ENCODE measurements around the gene ADSL. TPM values are rescaled to one million over a fixed set of nuclear protein-coding genes. Genes with fewer than 3 reads are reported as not detected.
A peak's percentile ranks its signal among the peaks of the same experiment; 100 is the strongest.
"Not testable (repeated sequence)": the region's sequence is repeated elsewhere in the genome, so short reads cannot be mapped to it uniquely, and the experiment has no call there.

Gene ADSL
- total RNA-seq, 1 experiment from 2014 or later: 112 TPM

DNA sequence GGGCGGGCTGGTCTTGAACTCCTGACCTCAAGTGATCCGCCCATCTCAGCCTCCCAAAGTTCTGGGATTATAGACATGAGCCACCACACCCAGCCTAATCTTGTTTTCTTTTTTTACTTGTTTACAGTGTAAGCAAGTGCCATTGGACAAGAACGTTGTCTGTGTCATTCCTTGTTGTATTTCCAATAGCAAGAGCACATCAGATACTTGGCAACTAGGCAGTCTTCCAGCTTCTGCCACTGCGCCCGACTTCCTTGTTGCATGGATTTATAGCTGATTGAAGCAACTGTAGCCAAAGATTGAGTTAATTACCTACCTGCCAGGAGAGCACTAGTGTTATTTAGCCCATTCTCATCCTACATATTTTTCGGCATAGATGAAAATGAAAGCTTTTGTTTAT, 21.0 kb downstream of the ADSL start:
- DNase-seq (ENCODE audit: low spot score): no peak

GRCh38 chr22:40368016-40368415, 21.7 kb downstream of the ADSL start:
- DNase-seq (ENCODE audit: low spot score): no peak

- DNase-seq (ENCODE audit: low spot score): no peak
These were observed 22.5 kb downstream of the ADSL start for GRCh38 chr22:40368836-40369235.

DNA sequence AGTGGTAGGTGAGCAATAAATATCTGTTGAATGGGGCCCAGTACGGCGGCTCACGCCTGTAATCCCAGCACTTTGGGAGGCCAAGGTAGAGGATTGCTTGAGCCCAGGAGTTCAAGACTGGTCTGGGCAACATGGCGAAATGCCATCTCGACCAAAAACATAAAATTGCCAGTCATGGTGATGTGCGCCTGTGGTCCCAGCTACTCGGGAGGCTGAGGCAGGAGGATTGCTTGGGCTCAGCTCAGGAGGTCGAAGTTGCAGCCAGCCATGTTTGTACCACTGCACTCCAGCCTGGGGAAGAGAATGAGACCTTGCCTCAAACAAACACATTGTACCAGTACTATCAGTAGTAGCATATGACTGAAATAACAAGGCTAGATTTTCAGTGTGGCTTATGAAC, 28.3 kb downstream of the ADSL start:
- DNase-seq (ENCODE audit: low spot score): no peak

- DNase-seq (ENCODE audit: low spot score): no peak
These were observed 29.8 kb downstream of the ADSL start for GRCh38 chr22:40376149-40376548.

DNA sequence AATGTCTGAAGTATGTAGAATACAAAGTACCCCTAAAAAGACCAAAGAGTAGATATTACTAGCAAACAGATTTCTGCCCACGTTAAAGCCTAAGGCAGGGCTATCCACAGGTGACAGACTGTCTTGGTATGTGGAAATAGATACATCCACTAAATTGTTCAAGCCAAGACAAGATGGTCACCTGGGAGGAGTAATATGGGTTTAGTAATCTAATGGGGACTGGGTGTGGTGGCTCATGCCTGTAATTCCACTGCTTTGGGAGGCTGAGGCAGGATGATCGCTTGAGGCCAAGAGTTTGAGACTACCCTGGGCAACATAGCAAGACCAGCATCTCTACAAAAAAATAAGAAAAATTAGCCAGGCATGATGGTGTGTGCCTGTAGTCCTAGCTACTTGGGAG, 31.6 kb downstream of the ADSL start:
- DNase-seq (ENCODE audit: low spot score): no peak

DNA sequence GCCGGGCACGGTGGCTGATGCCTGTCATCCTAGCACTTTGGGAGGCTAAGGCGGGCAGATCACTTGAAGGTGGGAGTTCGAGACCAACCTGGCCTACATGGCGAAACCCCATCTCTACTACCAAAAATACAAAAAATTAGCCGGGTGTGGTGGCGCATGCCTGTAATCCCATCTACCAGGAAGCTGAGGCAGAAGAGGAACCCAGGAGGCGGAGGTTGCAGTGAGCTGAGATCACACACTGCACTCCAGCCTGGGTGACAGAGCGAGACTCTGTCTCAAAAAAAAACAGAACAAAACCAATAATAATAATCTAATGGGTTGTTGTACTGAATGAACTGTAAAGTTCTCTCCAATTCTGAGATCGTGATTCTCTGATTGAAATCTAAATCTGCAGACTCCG, 32.1 kb downstream of the ADSL start:
- not testable (repeated sequence) for DNase-seq (ENCODE audit: low spot score)

DNA sequence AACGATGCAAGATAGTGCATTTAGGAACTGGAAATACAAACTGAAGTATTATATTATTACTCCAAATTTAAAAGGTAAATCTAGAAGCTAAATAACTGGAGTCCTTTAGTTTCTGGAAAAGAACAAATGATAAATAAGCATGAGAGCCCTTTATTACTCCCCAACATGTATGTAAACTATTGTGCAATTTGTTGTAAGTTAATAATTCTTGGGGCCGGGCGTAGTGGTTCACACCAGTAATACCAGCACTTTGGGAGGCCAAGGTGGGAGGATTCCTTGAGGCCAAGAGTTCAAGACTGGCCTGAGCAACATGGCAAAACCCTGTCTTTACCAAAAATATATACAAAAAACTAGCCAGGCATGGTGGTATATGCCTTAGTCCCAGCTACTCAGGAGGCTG, 35.2 kb downstream of the ADSL start:
- DNase-seq (ENCODE audit: low spot score): no peak

GRCh38 chr22:40383905-40384304, 37.6 kb downstream of the ADSL start:
- DNase-seq (ENCODE audit: low spot score): peak; percentile 29

DNA sequence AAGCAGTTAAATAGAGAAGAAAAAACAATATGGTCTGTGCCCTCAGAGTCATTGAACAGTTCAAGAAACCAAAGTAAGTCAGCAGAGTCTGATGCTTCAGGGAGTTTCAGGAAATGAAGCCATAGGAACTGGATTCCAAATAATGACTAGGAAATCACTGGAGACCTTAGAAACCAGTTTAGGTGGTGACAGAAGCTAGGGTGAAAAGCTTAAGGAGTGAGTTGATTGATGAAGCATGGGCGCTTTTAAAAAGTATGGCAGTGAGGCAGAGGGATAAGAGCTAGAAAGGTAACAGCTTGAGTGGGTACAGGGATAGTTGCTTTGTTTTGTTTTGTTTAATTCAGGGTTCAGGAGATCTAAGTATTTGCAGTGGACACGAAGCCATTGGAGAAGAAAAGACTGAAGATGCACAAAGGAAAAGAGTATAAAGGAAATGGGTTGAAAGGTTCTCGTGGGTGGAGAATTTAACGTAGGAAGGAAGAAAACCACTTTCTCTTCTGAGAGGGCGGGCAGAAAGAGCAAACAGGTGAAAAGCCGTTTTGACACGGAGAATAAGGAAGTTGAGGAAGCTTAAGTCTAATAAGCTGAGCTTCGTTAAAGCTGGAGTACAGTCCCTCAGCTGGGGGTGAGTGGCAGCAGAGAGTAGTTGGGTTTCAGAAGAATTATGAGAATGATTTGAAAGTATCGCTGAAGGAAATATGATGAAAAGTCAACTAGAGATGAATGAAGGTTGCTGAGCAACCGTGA, 38.9 kb downstream of the ADSL start:
- no peak for DNase-seq (ENCODE audit: low spot score)

DNA sequence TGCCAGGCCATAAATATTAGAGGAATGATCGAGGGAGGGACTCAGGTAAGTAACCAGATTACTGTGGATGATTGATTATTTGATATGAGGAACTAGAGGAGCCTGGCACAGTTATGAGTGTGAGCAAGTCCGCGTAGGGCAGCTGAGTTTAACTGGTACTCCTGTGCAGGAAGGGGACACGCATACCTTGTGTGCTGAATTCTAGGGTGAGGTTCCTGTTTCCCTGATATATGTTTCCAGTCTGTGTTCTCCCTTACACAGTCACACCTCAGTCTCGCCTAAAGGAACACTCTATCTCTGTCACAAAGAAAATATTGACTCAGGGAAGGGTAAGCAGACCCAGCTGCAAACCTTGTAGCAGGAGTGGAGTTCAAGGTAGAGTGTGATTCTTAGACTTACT, 41.4 kb downstream of the ADSL start:
- DNase-seq (ENCODE audit: low spot score): no peak

DNA sequence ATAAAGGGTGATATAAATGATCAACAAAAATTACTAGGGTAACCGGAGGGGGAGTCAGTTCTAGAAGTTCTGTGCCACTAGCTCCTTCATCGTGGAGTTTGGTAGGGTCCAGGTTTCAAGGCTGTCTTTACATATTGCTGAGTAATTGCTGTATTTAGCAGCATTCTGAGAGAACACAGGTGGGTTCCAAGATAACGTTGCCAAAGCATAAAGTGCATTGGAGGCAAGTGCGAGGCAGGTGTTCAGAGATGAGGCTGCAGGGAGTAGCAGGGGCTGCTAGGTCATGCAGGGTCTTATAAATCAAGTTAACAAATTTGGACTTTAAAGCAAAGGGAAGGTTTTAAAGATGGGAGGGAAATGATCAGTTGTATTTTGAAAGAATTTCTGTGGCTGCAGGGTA, 41.9 kb downstream of the ADSL start:
- no peak for DNase-seq (ENCODE audit: low spot score)

GRCh38 chr22:40391417-40391816, 45.1 kb downstream of the ADSL start:
- DNase-seq (ENCODE audit: low spot score): no peak

- DNase-seq (ENCODE audit: low spot score): no peak
These were observed 46.3 kb downstream of the ADSL start for GRCh38 chr22:40392618-40393017.

DNA sequence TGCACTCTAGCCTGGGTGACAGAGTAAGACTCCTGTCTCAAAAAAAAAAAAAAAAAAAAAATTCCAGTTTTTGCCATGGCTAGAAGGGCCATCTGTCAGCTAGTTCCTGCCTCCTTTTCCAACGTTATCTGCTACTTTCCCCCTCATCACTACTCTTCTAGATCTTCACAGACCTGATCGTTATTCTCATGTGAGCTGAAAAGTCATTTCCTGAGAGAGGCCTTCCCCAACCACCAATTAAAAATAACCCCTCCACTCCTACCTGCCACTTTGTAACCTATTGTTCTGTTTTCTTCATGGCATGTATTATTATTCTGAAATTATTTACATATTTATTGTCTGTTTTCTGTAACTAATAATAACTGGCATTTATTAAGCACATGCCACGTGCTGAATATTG, 48.3 kb downstream of the ADSL start:
- no peak for DNase-seq (ENCODE audit: low spot score)

DNA sequence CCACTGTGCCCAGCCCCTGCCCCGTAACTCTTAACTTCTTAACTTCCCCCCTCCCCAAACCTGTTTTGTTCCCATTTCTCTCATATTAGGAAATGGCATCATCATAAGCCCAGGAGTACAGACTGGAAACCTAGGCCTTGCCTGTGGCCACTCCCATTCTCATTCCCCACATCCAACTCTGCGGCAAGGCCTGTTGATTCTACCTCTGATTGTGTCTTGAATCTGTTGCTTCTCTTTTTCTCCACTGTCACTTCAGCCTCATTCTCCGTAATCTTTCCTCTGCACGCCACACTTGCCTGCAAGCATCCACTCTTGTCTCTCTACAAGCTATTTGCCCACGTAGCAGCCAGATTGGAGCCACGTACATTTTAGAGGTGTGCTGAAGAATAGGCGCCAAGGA, 49.3 kb downstream of the ADSL start:
- no peak for DNase-seq (ENCODE audit: low spot score)

GRCh38 chr22:40396882-40397281, 50.6 kb downstream of the ADSL start:
- DNase-seq (ENCODE audit: low spot score): peak; percentile 18

DNA sequence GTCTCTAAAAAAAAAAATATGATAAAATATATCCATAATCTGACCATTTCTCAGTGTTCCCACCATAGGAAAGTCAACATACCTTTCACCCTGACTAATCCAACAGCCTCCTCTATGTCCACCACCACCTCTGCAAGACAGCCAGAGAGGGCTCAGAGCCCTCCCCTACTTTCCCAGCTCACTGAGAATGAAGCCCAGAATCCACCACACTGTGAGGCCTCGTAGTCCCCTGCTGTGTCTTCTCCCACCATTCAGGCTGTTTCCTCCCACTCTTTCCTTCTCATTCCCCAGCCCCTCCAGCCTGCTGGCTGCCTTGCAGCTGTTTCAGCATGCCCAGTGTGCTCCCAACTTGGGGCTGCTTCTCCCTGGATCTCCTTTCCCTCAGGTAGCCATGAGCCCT, 51.1 kb downstream of the ADSL start:
- no peak for DNase-seq (ENCODE audit: low spot score)

DNA sequence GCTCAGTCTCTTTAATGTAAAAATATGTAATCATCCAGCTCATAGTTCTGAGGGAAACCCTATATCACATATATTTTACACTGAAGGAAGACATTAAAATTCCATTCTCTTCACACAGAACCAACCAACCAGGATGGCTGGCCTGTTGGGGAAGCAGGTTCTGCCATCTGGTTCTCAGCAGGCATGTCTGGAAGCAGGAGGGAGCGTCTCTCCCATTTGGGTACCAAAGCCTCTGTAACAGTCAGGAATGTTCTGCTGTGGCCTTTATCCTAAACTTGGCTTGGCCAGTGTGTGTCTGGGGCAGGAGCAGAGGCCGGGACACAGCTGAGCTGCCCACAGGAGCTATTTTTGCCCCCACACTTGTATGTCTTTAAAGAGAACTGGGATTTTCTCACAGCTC, 53.3 kb downstream of the ADSL start:
- DNase-seq (ENCODE audit: low spot score): no peak

DNA sequence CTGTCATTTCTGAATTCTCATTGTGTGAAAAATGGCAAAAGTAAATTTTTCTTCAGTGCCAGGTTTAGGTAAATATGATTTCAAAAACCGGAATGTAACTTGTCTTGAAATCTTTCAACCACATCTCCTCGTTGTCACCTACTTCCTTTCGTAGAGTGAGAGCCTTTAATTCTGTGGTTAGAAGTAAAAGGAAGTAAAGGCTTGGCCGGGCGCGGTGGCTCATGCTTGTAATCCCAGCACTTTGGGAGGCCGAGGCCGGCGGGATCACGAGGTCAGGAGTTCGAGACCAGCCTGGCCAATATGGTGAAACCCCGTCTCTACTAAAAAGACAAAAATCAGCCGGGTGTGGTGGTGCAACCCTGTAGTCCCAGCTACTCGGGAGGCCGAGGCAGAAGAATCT, 53.9 kb downstream of the ADSL start:
- DNase-seq (ENCODE audit: low spot score): no peak

- DNase-seq (ENCODE audit: low spot score): no peak
These were observed 55.2 kb downstream of the ADSL start for GRCh38 chr22:40401532-40401931.

GRCh38 chr22:40401981-40402406, 55.7 kb downstream of the ADSL start:
- no peak for DNase-seq (ENCODE audit: low spot score)

DNA sequence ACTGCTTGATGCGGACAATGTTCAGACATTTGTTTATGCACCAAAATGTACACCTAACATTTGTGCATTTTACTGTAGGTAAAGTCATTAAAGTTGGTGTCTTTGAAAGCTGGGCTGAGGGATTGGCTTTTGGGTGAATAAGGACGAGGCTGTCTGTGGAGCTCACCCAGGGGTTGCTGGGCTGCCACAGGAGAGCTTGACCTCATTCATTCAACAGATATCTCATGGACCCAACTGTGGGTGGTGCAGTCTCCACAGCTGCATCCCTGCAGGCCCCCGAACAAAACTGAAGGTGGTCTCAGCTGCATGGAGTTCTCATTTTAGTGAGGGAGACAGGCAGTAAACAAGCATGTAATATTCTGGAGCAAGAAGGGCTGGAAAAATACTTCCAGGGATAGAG, 56.8 kb downstream of the ADSL start:
- DNase-seq (ENCODE audit: low spot score): no peak

DNA sequence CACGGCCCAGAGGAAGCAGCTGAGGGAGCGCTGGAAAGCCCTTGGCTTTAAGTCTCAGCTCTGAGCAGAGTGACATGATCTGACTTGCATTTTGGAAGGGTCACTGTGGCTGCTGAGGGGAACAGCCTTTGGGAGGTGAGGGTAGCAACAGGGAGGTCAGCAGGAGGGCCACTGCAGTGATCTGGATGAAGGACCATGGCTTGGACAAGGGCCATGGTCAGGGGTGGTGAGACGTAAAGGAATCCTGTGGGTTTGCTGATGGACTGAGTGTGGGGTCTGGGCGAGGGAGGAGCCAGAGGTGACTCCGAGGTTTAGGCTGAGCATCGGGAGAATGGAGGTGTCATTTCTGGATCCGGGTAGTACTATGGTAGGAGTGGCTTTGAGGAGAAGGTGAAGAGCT, 57.4 kb downstream of the ADSL start:
- no peak for DNase-seq (ENCODE audit: low spot score)

Data from A172 (cell line).